GM18520 (cell line): Measurements from ENCODE around the gene BANF2.
A peak's percentile ranks its signal among the peaks of the same experiment; 100 is the strongest.

ENCODE experiments used
- ATAC-seq: cut with Tn5 transposase; IDR thresholded peaks from one replicate; pipeline ENCODE4 v1.9.1; 2021; ENCODE audit not compliant: unreplicated experiment

The BANF2 gene

DNA sequence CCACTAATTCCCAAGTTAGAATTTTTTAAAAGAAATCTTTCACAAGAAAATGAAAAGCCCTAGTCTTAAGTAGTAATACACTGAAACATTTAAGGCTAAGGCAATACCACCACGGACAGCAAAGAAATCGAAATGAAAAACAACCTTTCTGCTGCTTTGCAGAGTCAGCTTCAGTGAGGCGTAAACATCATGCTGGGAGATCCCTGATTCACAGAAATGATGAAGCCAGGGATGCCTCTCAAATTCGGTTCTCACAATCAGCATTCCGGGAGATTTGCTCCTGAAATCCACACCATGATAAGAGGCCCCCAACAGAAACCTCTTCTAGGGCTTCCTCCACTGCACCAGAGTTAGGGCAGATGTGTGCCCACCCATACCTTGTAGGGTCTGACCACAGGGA, 36.3 kb upstream of the BANF2 start:
- ATAC-seq = no peak

DNA sequence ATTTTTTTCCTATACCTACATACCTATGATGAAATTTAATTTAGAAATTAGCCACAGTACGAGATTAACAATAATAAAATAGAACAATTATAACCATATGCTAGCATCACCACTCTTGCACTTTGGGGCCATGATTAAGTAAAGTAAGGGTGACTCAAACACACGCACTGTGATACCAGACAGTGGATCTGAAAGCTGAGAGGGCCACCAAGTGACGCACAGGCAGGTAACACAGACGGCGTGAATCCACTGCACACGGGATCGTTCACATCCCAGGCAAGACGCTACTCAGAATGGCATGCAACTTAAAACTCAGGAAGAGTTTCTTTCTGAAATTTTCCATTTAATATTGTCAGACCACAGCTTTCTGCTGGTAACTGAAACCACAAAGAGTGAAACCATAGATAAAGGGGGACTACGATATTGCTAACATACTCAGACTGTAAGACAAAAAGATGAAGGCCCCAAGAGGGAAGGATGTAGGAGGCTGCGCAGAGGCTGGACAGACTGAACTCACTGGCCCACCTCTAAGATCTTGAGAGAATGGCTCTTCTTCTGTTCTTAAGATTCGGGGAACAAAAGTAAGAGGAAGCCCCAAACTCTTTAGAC, 35.6 kb upstream of the BANF2 start:
- ATAC-seq = no peak

DNA sequence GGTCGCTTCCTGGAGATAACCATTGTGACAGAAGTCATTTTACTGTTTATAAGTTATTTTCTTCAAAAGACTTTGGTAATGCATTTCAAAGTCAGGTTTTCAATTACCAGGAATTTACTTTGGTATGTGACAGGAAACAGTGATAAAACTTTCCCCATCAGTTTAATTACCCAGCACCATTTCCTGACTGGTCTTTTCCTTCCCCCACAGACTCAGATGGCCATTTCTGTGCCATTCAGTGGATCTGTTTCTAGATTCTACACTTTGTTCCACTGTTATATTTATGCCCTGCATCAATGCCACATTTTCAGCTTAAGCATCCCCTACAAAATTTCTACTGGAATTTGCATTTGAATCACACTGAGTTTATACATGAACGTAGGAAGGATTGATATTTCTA, 34.0 kb upstream of the BANF2 start:
- no peak for ATAC-seq

DNA sequence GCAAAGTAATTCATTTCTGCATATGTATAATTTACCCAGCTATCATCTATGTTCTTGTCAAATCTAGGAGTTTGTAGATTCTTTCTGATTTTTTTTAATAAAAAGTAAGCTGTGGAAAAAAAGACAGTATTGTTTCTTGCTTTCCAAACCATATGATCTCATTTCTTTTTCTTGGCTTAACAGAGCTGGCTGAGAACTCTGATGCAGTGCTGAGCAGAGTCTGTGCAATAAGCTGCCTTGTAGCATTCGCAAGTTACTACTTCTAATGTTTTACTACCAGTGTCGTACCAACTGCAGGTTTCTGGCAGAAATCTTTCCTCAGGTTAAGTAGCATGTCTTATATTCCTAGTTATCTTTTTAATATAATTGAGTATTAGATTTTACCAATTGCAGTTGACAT, 33.3 kb upstream of the BANF2 start:
- no peak for ATAC-seq

DNA sequence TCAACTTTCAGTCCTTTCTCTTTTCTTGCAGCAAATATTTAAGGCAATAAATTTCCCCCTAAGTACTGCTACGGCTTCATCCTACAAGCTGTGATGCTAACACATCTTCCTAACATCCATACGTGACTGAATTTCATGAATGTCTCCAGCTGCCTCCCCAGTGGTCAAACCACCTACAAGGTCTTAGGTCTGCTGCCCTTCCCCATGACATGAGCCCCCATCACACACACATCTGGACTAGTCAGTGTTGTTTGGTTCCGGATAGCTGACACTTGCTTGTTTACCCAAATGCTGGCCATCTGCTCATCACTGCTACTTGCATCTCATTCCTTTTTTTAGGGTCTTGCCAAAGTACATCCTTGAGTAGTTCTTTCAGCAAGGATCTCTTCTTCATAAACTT, 32.3 kb upstream of the BANF2 start:
- no peak for ATAC-seq

- ATAC-seq = no peak
Observed at GRCh38 chr20:17668432-17668831, 31.3 kb upstream of the BANF2 start.

DNA sequence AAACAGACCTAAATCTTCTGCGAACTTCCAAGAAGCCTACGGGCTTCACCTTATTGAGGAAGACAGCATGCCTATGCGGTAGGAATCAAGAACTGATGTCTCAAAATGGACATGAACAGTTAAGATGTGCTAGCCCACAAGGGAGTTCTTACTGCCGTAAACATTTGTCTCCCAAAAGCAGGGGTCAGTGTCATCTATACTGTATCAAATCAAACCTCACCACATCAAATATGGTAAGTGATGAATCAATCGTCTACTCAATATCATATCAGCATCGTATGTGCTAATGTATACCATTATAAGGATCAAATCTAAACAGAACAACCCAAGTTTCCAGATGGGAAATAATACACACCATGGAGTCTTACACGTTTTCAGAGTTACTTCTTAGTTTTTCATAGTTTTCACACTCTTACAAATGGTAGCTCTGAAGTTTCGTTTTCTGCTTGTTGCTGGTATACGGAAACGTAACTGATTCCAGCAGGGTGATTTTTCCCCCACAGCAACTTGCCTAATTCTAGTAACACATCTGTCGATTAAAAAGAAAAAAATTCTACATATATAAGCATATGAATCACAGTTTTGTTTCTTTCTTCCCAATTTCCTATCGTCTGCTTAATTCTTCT, 30.3 kb upstream of the BANF2 start:
- no peak for ATAC-seq

- ATAC-seq = no peak
Observed at GRCh38 chr20:17671011-17671410, 28.8 kb upstream of the BANF2 start.

GRCh38 chr20:17671565-17671964, 28.2 kb upstream of the BANF2 start:
- no peak for ATAC-seq

- ATAC-seq = no peak
Observed at GRCh38 chr20:17673084-17673483, 26.7 kb upstream of the BANF2 start.

DNA sequence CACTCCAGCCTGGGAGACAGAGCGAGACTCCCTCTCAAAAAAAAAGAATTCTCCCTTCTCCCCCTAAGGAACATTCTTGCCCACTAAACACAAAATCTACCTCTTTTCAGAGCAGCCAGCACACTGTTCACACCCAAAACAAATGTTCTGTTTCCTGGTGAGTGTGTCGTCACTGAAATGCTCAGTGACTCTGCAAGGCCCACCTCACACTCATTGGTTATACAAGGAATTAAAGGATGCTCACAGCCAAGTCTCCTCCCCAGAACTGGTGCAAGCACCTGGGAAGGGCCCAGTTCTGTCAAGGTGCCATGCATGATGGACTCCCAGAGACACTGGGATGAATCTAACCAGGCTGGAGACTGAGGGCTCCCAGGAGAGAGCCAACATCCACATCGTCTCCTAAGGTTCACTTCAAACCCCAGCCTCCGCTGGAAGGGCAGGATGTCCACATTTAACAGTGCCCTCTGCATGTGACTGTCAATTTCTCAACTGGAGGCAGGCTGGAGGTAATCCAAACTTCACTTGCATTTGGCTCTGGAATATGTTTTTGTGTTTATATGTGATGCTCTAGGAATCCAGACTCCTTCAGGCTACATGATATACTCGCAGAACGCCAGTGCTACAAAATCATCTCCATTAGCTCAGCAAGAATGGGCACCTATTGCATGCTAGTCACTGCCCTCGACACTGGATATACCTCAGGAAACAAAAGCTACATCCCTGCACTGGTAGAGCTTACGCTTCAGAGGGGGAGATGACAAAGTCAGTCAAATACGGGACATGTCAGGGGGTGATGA, 24.8 kb upstream of the BANF2 start:
- no peak for ATAC-seq

DNA sequence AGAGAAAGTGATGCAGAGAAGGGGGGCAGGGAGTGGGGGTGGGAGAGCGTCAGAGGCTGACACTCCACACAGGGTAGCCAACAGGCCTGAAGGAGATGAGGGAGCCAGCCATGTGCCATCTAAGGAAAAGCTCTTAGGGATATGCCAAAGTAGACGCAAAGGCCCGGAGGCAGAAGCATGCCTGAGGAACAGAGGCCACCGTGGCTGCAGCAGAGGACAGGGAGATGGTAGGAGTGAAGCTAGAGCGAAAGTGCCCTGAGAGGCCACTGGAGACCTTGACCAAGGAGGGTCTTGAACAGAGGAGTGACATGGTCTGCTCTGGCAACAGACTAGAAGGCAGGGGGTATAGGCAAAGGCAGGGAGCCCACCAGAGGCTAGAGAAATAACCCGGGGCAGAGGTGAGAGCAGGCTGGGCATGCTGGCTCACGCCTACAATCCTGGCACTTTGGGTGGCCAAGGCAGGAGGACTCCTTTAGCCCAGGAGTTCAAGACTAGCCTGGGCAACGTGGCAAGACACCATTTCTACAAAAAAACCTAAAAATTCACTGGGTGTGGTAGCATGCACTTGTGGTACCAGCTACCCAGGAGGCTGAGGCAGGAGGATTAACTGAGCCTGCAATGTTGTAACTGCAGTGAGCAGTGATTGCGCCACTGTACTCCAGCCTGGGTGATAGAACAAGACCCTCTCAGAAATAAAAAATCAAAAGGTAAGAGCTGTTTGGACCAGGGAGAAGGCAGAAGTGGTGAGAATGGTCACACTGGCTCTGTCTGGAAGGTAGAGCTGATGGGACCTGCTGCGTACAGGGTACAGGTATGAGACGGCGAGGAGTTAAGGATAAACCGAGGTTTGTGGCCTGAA, 24.0 kb upstream of the BANF2 start:
- no peak for ATAC-seq

DNA sequence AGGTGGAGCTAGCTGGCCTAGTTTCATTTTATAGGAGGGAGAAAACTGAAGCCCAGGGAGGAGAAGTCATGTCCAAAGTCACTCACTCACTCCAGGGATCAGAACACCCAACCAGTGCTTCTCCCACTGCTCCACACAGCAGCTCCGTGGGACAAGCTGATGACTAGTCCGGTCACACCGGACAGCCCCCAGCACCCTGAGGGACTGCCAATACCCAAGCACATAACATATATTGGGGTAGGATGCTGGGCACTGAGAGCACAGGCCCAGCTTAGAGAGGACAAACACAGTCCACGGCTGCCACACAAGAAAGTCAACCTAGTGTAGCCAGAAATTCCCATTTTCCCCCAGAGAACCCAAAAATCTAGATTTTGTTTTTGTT, 23.4 kb upstream of the BANF2 start:
- no peak for ATAC-seq

GRCh38 chr20:17676942-17677341, 22.8 kb upstream of the BANF2 start:
- ATAC-seq = no peak

GRCh38 chr20:17678295-17678694, 21.5 kb upstream of the BANF2 start:
- no peak for ATAC-seq

DNA sequence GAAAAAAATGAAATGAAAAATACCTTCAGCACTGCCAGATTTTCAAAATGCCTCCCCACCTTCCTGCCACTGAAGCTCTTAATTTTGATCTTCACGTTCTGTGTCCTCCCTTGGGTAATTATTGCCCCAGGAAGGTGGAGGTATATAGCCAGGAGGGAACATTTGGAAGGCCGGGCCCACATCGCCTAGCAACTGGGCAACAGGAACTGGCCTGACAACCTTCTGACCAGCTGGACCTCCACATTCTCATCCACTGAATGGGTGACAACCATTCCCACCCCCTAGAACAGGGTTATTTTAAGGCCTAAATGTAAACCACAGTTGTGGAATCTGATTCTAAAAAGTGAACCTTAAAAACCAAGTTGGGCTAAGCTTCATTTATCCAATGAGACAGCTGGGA, 20.9 kb upstream of the BANF2 start:
- no peak for ATAC-seq

DNA sequence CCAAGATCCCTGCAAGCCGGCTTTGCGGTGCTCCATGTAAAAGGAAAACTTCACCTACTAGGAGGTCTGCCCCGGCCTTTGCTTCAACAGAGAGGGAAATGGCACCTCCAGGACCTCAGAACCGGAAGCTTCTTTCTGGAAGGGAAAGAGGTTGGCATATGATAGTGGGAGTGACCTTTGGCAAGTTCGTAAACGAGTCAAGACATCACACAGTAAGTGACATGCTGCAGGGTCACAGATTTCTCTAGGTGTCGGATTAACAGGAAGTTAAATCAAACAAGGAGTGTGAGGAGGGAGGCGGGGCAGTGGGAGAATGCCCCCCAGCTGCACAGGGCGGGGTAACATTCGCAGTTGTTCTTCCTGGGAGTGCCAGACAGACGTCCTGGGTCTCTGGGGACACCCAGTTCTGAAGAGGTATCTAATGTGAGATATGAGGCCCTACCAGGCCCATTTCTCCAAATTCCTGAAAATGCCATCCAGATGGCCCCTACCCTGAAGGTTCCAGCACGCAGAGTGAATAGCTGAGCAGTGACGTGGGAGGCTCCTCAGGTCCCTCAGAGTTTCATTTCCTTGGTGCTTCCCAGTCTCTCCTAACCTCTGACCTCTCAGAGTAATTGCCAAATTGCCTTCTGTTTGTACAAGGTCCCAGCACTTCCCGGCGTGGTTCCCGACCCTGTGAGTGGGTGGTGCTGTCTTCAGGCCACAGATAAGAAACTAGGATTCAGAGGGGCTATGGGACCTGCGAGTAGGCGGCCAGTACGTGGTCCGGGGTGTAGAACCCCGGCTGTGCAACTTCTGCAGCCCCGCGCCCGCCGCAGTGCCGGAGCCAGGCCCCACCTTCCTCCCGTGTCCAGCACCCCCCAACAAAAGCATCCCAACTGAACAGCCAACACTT, 19.6 kb upstream of the BANF2 start:
- no peak for ATAC-seq

DNA sequence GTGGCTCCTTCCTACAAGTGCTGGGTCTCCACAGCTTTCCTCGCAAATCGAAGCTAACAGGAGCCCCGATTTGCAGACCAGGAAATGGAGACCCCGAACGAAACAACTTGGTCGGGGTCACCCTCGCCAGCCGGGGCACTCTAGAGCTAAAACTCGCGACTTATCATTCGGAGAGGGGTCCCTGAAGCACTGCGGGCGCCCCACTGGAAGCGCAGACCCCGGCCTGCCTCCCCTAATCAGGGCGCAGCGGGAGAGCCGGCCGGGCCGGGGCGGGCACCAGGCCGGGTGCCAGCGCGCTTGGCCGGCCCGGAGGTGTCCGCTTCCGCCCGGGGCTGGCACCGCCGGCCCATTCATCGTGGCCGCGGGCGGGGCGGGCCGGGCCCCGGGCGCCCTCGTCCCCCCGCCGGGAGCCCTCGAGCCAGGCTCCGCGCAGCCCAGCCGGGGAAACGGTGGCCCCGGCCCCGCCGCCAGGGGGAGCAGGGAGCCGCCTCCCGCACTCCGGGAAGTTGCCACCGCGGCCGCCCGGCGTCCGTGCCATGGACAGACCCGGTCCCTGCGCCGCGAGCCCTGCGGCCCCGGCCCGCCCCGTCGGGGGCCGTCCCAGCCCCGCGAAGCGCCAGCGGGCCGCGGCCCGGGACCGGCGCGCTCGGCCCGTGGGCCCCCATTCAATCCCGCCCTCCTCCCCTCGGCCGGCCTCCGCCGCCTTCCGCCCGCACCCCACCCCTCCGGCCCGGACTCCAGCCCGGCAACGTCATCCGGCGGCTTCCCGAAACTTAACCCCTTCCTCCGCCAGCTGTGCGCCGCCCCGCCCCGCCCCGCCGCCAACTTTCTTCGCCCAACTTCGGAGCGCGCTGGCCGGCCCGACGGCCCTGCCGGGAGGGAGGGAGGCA, 18.7 kb upstream of the BANF2 start:
- ATAC-seq = peak; percentile 34

- ATAC-seq = peak; percentile 1
Observed at GRCh38 chr20:17681726-17682102, 18.1 kb upstream of the BANF2 start.
